SK-N-SH (cell line): ENCODE data around the gene DCUN1D1. TPM values are rescaled to one million over a fixed set of nuclear protein-coding genes. Genes with fewer than 3 reads are reported as not detected.

Experiments
- CTCF ChIA-PET: fragments of 300-600, 350-600 bp; formaldehyde crosslinking; extraction: SDS; loops from one replicate; lab custom pipeline; 2021; lab: Yijun Ruan, JAX
- POLR2A ChIA-PET: fragments of 350-600 bp; sonication (Branson Sonifier 250); formaldehyde crosslinking; extraction: SDS; loops from one replicate; lab custom pipeline; 2020; ENCODE audit warnings: antibody characterized with exemption, inconsistent platforms; lab: Yijun Ruan, JAX
- DNase-seq: peaks from one replicate; pipeline ENCODE4 v3.0.0; 2012
- H2AFZ ChIP-seq: fragments of 200-600 bp; sonication (generic); 2 replicates; pipeline ENCODE4 v1.8.1; 2016; ENCODE audit warnings: antibody characterized with exemption, mild to moderate bottlenecking, low read depth
- H3F3A ChIP-seq: fragments of 200-600 bp; sonication (generic); replicated peaks from 2 replicates; pipeline ENCODE3; 2016; ENCODE audit warnings: antibody characterized with exemption, mild to moderate bottlenecking; ENCODE audit not compliant: insufficient read depth
- H3K27ac ChIP-seq, 2 experiments: fragments of 200-500 bp in 1 of 2; fragments of 200-600 bp in 1 of 2; sonication (Bioruptor generic) in 1 of 2; sonication (generic), shearing (Covaris generic) in 1 of 2; 2 replicates each; pipeline versions ENCODE4 v1.5.1 to v1.6.1; 2014 to 2016; ENCODE audit warnings: low read depth in 2 of 2, inconsistent platforms in 1 of 2, low read length in 1 of 2, mild to moderate bottlenecking in 1 of 2, mixed read lengths in 1 of 2
- H3K27me3 ChIP-seq: fragments of 200-600 bp; sonication (generic), shearing (Covaris generic); 2 replicates; pipeline ENCODE4 v1.6.1; 2016; ENCODE audit warnings: mixed run types; ENCODE audit not compliant: insufficient read depth
- H3K36me3 ChIP-seq, 2 experiments: fragments of 200-500 bp in 1 of 2; fragments of 200-600 bp in 1 of 2; sonication (Bioruptor generic) in 1 of 2; sonication (generic) in 1 of 2; replicated peaks in 1 of 2; 2 replicates each; pipeline versions ENCODE3 to v1.5.1; 2014 to 2016; ENCODE audit warnings: low read length in 1 of 2, mild to moderate bottlenecking in 1 of 2; ENCODE audit not compliant: insufficient read depth in 2 of 2, control insufficient read depth in 1 of 2
- H3K4me1 ChIP-seq, 2 experiments: fragments of 200-500 bp in 1 of 2; fragments of 200-600 bp in 1 of 2; sonication (Bioruptor generic) in 1 of 2; sonication (generic), shearing (Covaris generic) in 1 of 2; 2 replicates each; pipeline versions ENCODE4 v1.5.1 to v1.6.1; 2014 to 2016; ENCODE audit warnings: low read depth in 1 of 2, low read length in 1 of 2, mixed run types in 1 of 2; ENCODE audit not compliant: insufficient read depth in 2 of 2, control insufficient read depth in 1 of 2
- H3K4me2 ChIP-seq: fragments of 200-600 bp; sonication (generic), shearing (Covaris generic); 2 replicates; pipeline ENCODE4 v1.6.1; 2017; ENCODE audit warnings: mixed run types
- H3K4me3 ChIP-seq, 2 experiments: fragments of 200-500 bp in 1 of 2; fragments of 200-600 bp in 1 of 2; sonication (Bioruptor generic) in 1 of 2; sonication (generic), shearing (Covaris generic) in 1 of 2; 2 replicates each; pipeline versions ENCODE4 v1.5.1 to v1.8.1; 2014 to 2016; ENCODE audit warnings: low read depth in 2 of 2, inconsistent platforms in 1 of 2, low read length in 1 of 2, mild to moderate bottlenecking in 1 of 2, mixed read lengths in 1 of 2, moderate library complexity in 1 of 2
- H3K79me2 ChIP-seq: fragments of 200-600 bp; sonication (generic); 2 replicates; pipeline ENCODE4 v1.8.1; 2017; ENCODE audit warnings: mild to moderate bottlenecking; ENCODE audit not compliant: insufficient read depth
- H3K9ac ChIP-seq: fragments of 200-600 bp; sonication (generic); 2 replicates; pipeline ENCODE4 v1.6.1; 2017; ENCODE audit warnings: mixed run types
- H3K9me2 ChIP-seq: fragments of 200-600 bp; sonication (generic); 2 replicates; pipeline ENCODE4 v1.6.1; 2017; ENCODE audit warnings: mixed run types
- H3K9me3 ChIP-seq: fragments of 200-600 bp; sonication (generic); 2 replicates; pipeline ENCODE4 v1.6.1; 2017; ENCODE audit warnings: mixed run types, mild to moderate bottlenecking, moderate library complexity
- H4K20me1 ChIP-seq: fragments of 200-600 bp; sonication (generic); 2 replicates; pipeline ENCODE4 v1.6.1; 2017; ENCODE audit warnings: mild to moderate bottlenecking, mixed run types; ENCODE audit not compliant: insufficient read depth
- ELF1 ChIP-seq: IDR thresholded peaks from 2 replicates; pipeline ENCODE4 v1.4.0; 2012
- EP300 ChIP-seq, 2 experiments: IDR thresholded peaks; 2 replicates each; pipeline versions ENCODE4 v1.4.0 to v1.6.1; 2012; ENCODE audit warnings: borderline replicate concordance in 1 of 2, low read depth in 1 of 2, low read length in 1 of 2
- EZH2phosphoT487 ChIP-seq: fragments of 200-600 bp; sonication (generic); IDR thresholded peaks from 2 replicates; pipeline ENCODE4 v1.6.1; 2017; ENCODE audit warnings: low read depth, mixed run types, mild to moderate bottlenecking, antibody characterized with exemption, moderate library complexity, borderline replicate concordance
- FOSL2 ChIP-seq: IDR thresholded peaks from 2 replicates; pipeline ENCODE4 v1.4.0; 2012; ENCODE audit warnings: low read depth, mild to moderate bottlenecking, moderate library complexity, borderline replicate concordance
- FOXJ3 ChIP-seq: sonication (generic); formaldehyde crosslinking; IDR thresholded peaks from 2 replicates; pipeline ENCODE4 v1.5.1; 2020; ENCODE audit warnings: mild to moderate bottlenecking, missing genetic modification reagents
- FOXM1 ChIP-seq: IDR thresholded peaks from 2 replicates; pipeline ENCODE4 v1.4.0; 2012; ENCODE audit warnings: low read depth, mild to moderate bottlenecking
- GABPA ChIP-seq: IDR thresholded peaks from 2 replicates; pipeline ENCODE4 v1.4.0; 2012; ENCODE audit warnings: low read depth, mild to moderate bottlenecking
- JUND ChIP-seq: IDR thresholded peaks from 2 replicates; pipeline ENCODE4 v1.4.0; 2012
- NFIC ChIP-seq: IDR thresholded peaks from 2 replicates; pipeline ENCODE4 v1.4.0; 2012; ENCODE audit warnings: borderline replicate concordance
- POLR2AphosphoS5 ChIP-seq: IDR thresholded peaks from 2 replicates; pipeline ENCODE4 v1.6.1; 2012; ENCODE audit warnings: low read depth, low read length
- RCOR1 ChIP-seq: fragments of 150-350 bp; IDR thresholded peaks from 2 replicates; pipeline ENCODE4 v1.6.1; 2017; ENCODE audit warnings: antibody characterized with exemption, low read length
- RXRA ChIP-seq: IDR thresholded peaks from 2 replicates; pipeline ENCODE4 v1.4.0; 2012; ENCODE audit warnings: low read depth, mild to moderate bottlenecking, borderline replicate concordance
- SIN3A ChIP-seq: IDR thresholded peaks from 2 replicates; pipeline ENCODE4 v1.6.1; 2012; ENCODE audit warnings: low read depth, mild to moderate bottlenecking, low read length, moderate library complexity, borderline replicate concordance
- SMC3 ChIP-seq: IDR thresholded peaks from 2 replicates; pipeline ENCODE4 v1.6.1; 2012; ENCODE audit warnings: low read depth, low read length, improper control_type of control experiment
- TAF1 ChIP-seq: IDR thresholded peaks from 2 replicates; pipeline ENCODE4 v1.6.1; 2012; ENCODE audit warnings: low read depth, mild to moderate bottlenecking, low read length, moderate library complexity, borderline replicate concordance
- WGBS: methylation state at CpG from one replicate; pipeline ENCODE4 v1.1.6; 2017; ENCODE audit warnings: low lambda C conversion rate; 5-methylcytosine and 5-hydroxymethylcytosine counted together
- polyA plus RNA-seq, 3 experiments: library from polyadenylated mRNA; depleted of rRNA; stranded (reverse); fragments of >200 nt; gene quantifications; 2 replicates each; pipeline ENCODE4 v1.2.3, GENCODE V29; 2012
- TF ChIP-seq, protein P1 (sequence below): IDR thresholded peaks from 2 replicates; pipeline ENCODE4; 2012
- TF ChIP-seq, protein P2 (sequence below): IDR thresholded peaks from 2 replicates; pipeline ENCODE4 v1.4.0; 2012; ENCODE audit warnings: low read depth
- TF ChIP-seq, protein P3 (sequence below): fragments of 150-350 bp; IDR thresholded peaks from 2 replicates; pipeline ENCODE4 v1.6.1; 2016; ENCODE audit warnings: mild to moderate bottlenecking, low read depth, low read length
- TF ChIP-seq, protein P4 (sequence below): IDR thresholded peaks from 2 replicates; pipeline ENCODE4 v1.4.0; 2012; ENCODE audit warnings: low read depth, borderline replicate concordance
- TF ChIP-seq, protein P5 (sequence below): IDR thresholded peaks from 2 replicates; pipeline ENCODE4 v1.6.1; 2012; ENCODE audit warnings: mild to moderate bottlenecking, low read depth, low read length, moderate library complexity
- TF ChIP-seq, protein P6 (sequence below): IDR thresholded peaks from 2 replicates; pipeline ENCODE4 v1.4.0; 2012; ENCODE audit warnings: low read depth, borderline replicate concordance

The DCUN1D1 gene
- polyA plus RNA-seq, 1 of the 3 experiments (the other 2 are of a cell fraction), result 4.5 TPM

DNA sequence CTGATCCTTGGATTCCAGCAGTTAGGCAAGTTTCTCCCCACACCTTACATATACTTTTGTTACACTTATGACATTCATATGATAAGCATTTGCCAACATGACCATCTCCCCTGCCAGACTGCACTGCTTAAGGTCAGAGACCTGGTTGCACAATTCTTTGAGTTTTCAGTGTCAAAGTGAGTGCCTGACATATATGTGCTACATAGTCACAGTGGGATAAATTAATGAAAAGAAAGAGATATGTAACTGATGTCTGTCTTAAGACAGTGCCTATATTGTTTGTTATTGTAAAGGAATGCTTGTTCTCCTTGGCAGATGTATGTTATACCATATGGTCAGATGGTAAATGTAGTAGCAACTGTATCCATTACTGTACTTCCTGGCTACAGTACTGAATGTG lies 3.5 kb upstream of the DCUN1D1 start:
- CTCF ChIA-PET, result no interaction called here
- no peak overlapping the region for H3K27ac ChIP-seq
- no peaks in the 10 kb centered on the region for H3K9me2 ChIP-seq
- H3K4me1 ChIP-seq, result peaks cover 0 to 6% of the 10 kb centered on the region in 2 experiments; a peak in 3 of 4 replicates
- peaks cover 9% of the 10 kb centered on the region for H3F3A ChIP-seq
- H3K9me3 ChIP-seq, result no peaks in the 10 kb centered on the region
- H3K79me2 ChIP-seq, result peaks cover 10% of the 10 kb centered on the region
- peaks cover 5% of the 10 kb centered on the region for H4K20me1 ChIP-seq
- no peak for TF ChIP-seq FOXJ3
- TF ChIP-seq FOSL2, result no peak
- no peak for TF ChIP-seq JUND
- TF ChIP-seq ELF1, result no peak
- TF ChIP-seq RXRA, result no peak
- no peak for TF ChIP-seq RCOR1
- TF ChIP-seq, protein P1, sequence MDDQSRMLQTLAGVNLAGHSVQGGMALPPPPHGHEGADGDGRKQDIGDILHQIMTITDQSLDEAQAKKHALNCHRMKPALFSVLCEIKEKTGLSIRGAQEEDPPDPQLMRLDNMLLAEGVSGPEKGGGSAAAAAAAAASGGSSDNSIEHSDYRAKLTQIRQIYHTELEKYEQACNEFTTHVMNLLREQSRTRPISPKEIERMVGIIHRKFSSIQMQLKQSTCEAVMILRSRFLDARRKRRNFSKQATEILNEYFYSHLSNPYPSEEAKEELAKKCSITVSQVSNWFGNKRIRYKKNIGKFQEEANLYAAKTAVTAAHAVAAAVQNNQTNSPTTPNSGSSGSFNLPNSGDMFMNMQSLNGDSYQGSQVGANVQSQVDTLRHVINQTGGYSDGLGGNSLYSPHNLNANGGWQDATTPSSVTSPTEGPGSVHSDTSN, result no peak
- TF ChIP-seq, protein P2, sequence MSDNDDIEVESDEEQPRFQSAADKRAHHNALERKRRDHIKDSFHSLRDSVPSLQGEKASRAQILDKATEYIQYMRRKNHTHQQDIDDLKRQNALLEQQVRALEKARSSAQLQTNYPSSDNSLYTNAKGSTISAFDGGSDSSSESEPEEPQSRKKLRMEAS, result no peak
- TF ChIP-seq TAF1, result no peak
- TF ChIP-seq, protein P3, sequence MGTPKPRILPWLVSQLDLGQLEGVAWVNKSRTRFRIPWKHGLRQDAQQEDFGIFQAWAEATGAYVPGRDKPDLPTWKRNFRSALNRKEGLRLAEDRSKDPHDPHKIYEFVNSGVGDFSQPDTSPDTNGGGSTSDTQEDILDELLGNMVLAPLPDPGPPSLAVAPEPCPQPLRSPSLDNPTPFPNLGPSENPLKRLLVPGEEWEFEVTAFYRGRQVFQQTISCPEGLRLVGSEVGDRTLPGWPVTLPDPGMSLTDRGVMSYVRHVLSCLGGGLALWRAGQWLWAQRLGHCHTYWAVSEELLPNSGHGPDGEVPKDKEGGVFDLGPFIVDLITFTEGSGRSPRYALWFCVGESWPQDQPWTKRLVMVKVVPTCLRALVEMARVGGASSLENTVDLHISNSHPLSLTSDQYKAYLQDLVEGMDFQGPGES, result no peak
- TF ChIP-seq GABPA, result no peak
- no peak for TF ChIP-seq NFIC
- TF ChIP-seq FOXM1, result no peak
- no peaks in the 10 kb centered on the region for H3K36me3 ChIP-seq
- no peak overlapping the region for H3K4me3 ChIP-seq
- no peak overlapping the region for H3K9ac ChIP-seq
- H3K4me2 ChIP-seq, result no peak overlapping the region
- no peaks in the 10 kb centered on the region for H3K27me3 ChIP-seq
- POLR2A ChIA-PET, result no interaction called here
- no peak for DNase-seq
- H2AFZ ChIP-seq, result no peak overlapping the region

DNA sequence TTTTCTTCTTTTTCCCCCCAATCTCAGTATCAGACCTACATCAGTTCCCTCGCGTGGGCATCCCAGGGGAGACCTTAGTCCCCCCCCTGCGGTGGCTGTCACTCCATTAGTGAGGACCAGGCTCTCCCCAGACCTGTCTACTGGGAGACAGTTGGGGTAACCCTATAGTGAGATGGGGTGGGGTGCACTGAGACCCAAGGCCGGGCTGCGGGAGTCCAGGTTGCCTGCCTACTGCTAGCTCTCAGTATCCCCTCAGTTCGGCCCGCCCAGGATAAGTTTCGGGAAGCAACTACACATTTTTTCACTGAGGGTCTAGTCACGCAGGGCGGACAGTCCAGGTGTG lies 671 bp upstream of the DCUN1D1 start:
- H3F3A ChIP-seq, result peaks cover 12% of the 10 kb centered on the region
- H3K9me2 ChIP-seq, result no peaks in the 10 kb centered on the region
- ChIA-PET POLR2A (interaction anchor here (1.2 to 1.3 kb wide), 2 partner anchors 9 to 12 kb away, joined by 3 read pairs; no protein-coding TSS in a partner anchor), CTCF (interaction anchor here (1.2 to 1.6 kb wide), 2 partner anchors 10 to 270 kb away, joined by 3 to 4 read pairs; no protein-coding TSS in a partner anchor)
- H3K27me3 ChIP-seq, result no peaks in the 10 kb centered on the region
- H3K4me2 ChIP-seq, result peak overlapping the region; percentile 81
- H3K9ac ChIP-seq, result peak overlapping the region; percentile 67
- 55% methylated on average over 7 of the region's 10 CpGs for WGBS
- no peak for DNase-seq
- peaks cover 23% of the 10 kb centered on the region for H4K20me1 ChIP-seq
- peaks cover 0 to 12% of the 10 kb centered on the region in 2 experiments; a peak in 3 of 4 replicates for H3K4me1 ChIP-seq
- peak overlapping the region; percentile 90 for H2AFZ ChIP-seq
- peak overlapping the region; percentile 64 to 77 for H3K4me3 ChIP-seq
- H3K79me2 ChIP-seq, result peaks cover 38% of the 10 kb centered on the region
- H3K9me3 ChIP-seq, result no peaks in the 10 kb centered on the region
- no peaks in the 10 kb centered on the region for H3K36me3 ChIP-seq
- no peak overlapping the region; a peak in 1 of 4 replicates for H3K27ac ChIP-seq
- TF ChIP-seq, protein P4, sequence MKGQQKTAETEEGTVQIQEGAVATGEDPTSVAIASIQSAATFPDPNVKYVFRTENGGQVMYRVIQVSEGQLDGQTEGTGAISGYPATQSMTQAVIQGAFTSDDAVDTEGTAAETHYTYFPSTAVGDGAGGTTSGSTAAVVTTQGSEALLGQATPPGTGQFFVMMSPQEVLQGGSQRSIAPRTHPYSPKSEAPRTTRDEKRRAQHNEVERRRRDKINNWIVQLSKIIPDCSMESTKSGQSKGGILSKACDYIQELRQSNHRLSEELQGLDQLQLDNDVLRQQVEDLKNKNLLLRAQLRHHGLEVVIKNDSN, result no peak
- TF ChIP-seq, protein P5, sequence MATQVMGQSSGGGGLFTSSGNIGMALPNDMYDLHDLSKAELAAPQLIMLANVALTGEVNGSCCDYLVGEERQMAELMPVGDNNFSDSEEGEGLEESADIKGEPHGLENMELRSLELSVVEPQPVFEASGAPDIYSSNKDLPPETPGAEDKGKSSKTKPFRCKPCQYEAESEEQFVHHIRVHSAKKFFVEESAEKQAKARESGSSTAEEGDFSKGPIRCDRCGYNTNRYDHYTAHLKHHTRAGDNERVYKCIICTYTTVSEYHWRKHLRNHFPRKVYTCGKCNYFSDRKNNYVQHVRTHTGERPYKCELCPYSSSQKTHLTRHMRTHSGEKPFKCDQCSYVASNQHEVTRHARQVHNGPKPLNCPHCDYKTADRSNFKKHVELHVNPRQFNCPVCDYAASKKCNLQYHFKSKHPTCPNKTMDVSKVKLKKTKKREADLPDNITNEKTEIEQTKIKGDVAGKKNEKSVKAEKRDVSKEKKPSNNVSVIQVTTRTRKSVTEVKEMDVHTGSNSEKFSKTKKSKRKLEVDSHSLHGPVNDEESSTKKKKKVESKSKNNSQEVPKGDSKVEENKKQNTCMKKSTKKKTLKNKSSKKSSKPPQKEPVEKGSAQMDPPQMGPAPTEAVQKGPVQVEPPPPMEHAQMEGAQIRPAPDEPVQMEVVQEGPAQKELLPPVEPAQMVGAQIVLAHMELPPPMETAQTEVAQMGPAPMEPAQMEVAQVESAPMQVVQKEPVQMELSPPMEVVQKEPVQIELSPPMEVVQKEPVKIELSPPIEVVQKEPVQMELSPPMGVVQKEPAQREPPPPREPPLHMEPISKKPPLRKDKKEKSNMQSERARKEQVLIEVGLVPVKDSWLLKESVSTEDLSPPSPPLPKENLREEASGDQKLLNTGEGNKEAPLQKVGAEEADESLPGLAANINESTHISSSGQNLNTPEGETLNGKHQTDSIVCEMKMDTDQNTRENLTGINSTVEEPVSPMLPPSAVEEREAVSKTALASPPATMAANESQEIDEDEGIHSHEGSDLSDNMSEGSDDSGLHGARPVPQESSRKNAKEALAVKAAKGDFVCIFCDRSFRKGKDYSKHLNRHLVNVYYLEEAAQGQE, result no peak
- TF ChIP-seq SIN3A (no peak), SMC3 (no peak), NFIC (no peak), POLR2AphosphoS5 (no peak), EP300 (IDR thresholded peaks at IDR 0.05; ENCODE audit: borderline replicate concordance in 1 of 2, low read depth in 1 of 2, low read length in 1 of 2) (no peak), EZH2phosphoT487 (no peak), FOXJ3 (no peak)
- TF ChIP-seq, protein P6, sequence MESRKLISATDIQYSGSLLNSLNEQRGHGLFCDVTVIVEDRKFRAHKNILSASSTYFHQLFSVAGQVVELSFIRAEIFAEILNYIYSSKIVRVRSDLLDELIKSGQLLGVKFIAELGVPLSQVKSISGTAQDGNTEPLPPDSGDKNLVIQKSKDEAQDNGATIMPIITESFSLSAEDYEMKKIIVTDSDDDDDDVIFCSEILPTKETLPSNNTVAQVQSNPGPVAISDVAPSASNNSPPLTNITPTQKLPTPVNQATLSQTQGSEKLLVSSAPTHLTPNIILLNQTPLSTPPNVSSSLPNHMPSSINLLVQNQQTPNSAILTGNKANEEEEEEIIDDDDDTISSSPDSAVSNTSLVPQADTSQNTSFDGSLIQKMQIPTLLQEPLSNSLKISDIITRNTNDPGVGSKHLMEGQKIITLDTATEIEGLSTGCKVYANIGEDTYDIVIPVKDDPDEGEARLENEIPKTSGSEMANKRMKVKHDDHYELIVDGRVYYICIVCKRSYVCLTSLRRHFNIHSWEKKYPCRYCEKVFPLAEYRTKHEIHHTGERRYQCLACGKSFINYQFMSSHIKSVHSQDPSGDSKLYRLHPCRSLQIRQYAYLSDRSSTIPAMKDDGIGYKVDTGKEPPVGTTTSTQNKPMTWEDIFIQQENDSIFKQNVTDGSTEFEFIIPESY, result no peak
